Left lung (tissue), 10 donors: ENCODE data around the gene UGP2. TPM values are rescaled to one million over a fixed set of nuclear protein-coding genes. Genes with fewer than 3 reads are reported as not detected.

Source experiments
- ATAC-seq: fragments of 200-7000 bp; cut with Tn5 transposase; one replicate; pipeline ENCODE4 v1.9.1; 2020; ENCODE audit warnings: moderate library complexity
- DNase-seq, 4 donors: peaks; one replicate each; pipeline ENCODE4 v3.0.0-alpha.2; 2013 to 2020
- H3K27ac ChIP-seq, 2 donors: fragments of 200-600 bp; sonication (generic) in 1 of 2; one replicate each; pipeline versions ENCODE4 v1.5.0 to v1.8.0; 2020 to 2021
- H3K27me3 ChIP-seq, 2 donors: fragments of 200-600 bp; sonication (generic) in 1 of 2; one replicate each; pipeline versions ENCODE4 v1.5.0 to v1.8.0; 2020 to 2021
- H3K36me3 ChIP-seq, 2 donors: fragments of 200-600 bp; sonication (generic) in 1 of 2; one replicate each; pipeline versions ENCODE4 v1.5.0 to v1.8.0; 2020 to 2021
- H3K4me1 ChIP-seq, 2 donors: fragments of 200-600 bp; one replicate each; pipeline ENCODE4 v1.8.0; 2021
- H3K4me3 ChIP-seq, 2 donors: fragments of 200-600 bp; sonication (generic) in 1 of 2; one replicate each; pipeline versions ENCODE4 v1.5.0 to v1.8.0; 2020 to 2021; ENCODE audit warnings: mild to moderate bottlenecking in 1 of 2
- H3K9me3 ChIP-seq, 2 donors: fragments of 200-600 bp; sonication (generic) in 1 of 2; one replicate each; pipeline versions ENCODE4 v1.5.0 to v1.8.0; 2020 to 2021
- intact Hi-C, 2 donors: fragments of 100-400 bp; cut with DNase I; formaldehyde crosslinking; loops; one replicate each; pipeline versions ENCODE4 v1.11.2 to v1.14.2; 2022
- polyA plus RNA-seq, 6 donors: library from polyadenylated mRNA; unstranded; fragments of 120-200 nt; gene quantifications; one replicate each; pipeline ENCODE4 v1.2.1, GENCODE V29; 2013; ENCODE audit not compliant: insufficient read length in 6 of 6
- total RNA-seq, 2 donors: library from RNA; stranded (reverse); fragmentation: NEBNext Ultra II Directional; extraction: Animal tissue kit (Norgen Biotek cat#: 25700); gene quantifications; one replicate each; pipeline ENCODE4 v1.2.1, GENCODE V29; 2021
- TF ChIP-seq, protein P1 (sequence below), 2 donors: fragments of 200-600 bp; sonication (generic) in 1 of 2; IDR thresholded peaks; one replicate each; pipeline versions ENCODE4 v1.5.0 to v1.8.0; 2021; ENCODE audit warnings: antibody characterized with exemption in 2 of 2
- donor health status: DM: no; HTN: yes; CAD: no.
- donor health status: DM: no; HTN: no; CAD: no.

UGP2 gene
- total and polyA plus RNA-seq, 8 donors = 80.5 to 165 (median 92.9) TPM

DNA sequence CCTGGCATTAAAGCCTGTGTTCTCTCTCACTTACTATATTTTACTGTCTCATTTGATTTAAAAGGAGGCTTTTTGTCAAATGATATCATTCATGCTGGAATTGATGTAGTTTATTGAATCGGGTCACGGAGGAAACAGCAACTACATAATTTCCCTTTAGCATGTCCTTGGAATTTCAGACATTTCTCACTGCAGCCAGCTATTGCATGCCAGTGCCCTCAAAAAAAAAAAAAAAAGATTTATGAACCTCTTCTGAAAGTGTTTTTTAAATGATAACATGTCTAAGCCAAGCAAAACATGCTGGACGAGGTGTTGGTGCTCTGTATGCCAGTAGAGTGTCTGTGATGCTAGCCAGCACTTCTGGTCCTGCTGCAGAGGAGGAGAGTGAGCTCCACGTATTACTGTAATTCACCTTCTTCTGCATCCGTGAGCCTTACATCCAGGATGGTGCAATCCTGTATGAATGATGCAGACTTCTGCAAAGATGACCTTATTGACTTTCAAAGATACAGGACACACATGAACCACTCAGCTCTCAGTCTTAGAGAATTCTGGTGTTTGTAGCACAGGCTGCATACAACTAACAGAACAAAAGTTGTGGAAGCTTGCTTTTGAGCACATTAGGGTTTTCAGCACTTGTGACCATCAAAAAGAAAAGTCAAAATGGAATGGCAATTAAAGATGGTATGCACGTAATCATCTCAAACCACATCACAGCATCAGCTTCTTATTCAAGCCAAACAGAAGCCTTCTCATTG, 31.1 kb downstream of the UGP2 start:
- no peaks in the 10 kb centered on the region for H3K9me3 ChIP-seq
- peaks cover 0 to 24% of the 10 kb centered on the region in 2 donors for H3K36me3 ChIP-seq
- H3K27ac ChIP-seq = peak overlapping the region in 1 of 2 donors; percentile 18
- H3K4me3 ChIP-seq = no peak overlapping the region
- DNase-seq = no peak
- ATAC-seq = no peak
- H3K27me3 ChIP-seq = no peaks in the 10 kb centered on the region
- TF ChIP-seq, protein P1, sequence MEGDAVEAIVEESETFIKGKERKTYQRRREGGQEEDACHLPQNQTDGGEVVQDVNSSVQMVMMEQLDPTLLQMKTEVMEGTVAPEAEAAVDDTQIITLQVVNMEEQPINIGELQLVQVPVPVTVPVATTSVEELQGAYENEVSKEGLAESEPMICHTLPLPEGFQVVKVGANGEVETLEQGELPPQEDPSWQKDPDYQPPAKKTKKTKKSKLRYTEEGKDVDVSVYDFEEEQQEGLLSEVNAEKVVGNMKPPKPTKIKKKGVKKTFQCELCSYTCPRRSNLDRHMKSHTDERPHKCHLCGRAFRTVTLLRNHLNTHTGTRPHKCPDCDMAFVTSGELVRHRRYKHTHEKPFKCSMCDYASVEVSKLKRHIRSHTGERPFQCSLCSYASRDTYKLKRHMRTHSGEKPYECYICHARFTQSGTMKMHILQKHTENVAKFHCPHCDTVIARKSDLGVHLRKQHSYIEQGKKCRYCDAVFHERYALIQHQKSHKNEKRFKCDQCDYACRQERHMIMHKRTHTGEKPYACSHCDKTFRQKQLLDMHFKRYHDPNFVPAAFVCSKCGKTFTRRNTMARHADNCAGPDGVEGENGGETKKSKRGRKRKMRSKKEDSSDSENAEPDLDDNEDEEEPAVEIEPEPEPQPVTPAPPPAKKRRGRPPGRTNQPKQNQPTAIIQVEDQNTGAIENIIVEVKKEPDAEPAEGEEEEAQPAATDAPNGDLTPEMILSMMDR (IDR thresholded peaks at IDR 0.05) = no peak
- peaks cover 10 to 31% of the 10 kb centered on the region in 2 donors for H3K4me1 ChIP-seq
- intact Hi-C loops = no loop called here

DNA sequence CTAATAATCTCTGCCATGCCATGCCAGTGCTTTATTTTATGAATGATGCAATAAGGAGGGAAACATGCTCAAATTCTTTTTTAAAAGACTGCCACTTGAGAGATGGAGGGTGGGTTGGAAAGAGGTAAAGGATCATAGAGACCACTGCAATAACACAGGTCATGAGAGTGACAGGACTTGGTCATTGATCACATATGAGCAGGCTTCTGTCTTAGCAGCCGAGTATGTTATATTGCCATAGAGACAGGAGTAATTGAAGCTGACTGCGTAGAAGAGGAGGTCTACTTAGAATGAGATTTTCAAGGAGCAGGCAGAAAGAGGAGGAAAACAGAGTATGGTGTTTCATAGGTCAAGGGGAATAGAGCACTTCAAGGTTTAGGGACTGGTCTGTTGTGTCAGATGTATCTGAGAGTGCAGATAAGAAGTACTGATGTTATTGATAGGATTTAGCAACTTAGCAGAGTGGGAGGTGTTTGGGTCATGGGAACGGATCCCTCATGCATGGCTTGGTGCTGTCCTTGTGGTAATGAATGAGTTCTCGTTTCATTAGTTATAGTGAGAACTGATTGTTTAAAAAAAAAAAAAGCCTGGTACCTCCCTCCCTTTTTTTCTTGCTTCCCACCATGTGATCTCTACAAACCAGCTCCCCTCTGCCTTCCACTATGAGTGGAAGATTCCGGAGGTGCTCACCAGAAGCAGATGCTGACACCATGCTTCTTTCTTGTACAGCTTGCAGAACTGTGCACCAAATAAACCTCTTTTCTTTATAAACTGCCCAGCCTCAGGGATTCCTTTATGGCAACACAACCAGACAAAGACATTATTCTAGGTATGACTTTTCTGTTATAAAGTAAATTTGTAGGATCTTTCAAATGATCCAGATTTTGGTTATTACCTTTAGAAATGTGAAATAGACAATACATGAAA, 32.8 kb downstream of the UGP2 start:
- H3K27ac ChIP-seq = peak overlapping the region; percentile 4 to 40
- H3K4me1 ChIP-seq = peaks cover 10 to 31% of the 10 kb centered on the region in 2 donors
- peaks cover 0 to 28% of the 10 kb centered on the region in 2 donors for H3K36me3 ChIP-seq
- no peaks in the 10 kb centered on the region for H3K27me3 ChIP-seq
- intact Hi-C loops = no loop called here
- ATAC-seq (no peak), DNase-seq (no peak)
- TF ChIP-seq, protein P1 (IDR thresholded peaks at IDR 0.05) = no peak
- no peaks in the 10 kb centered on the region for H3K9me3 ChIP-seq
- no peak overlapping the region for H3K4me3 ChIP-seq

DNA sequence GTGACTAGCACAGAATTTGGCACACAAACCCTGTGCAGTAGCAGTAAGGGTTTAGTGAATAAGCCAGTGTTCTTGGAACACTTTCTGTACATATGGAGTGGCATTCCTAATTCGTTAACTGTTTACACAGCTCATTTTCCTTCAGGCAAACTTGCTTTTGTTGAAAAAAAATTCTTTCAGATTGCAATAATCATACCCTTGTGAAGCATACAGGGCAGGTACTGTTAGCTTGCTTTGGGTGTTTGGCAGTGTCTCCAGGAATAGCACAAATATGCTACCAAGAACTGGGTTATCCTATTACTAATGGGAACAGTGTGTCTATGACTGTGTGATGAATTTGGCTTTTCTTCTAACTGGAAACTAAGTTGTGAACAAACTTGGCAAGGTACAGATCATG, 33.4 kb downstream of the UGP2 start:
- no peaks in the 10 kb centered on the region for H3K27me3 ChIP-seq
- ATAC-seq (peak; percentile 23), DNase-seq (no peak)
- TF ChIP-seq, protein P1 (IDR thresholded peaks at IDR 0.05) = no peak
- H3K36me3 ChIP-seq = peaks cover 0 to 28% of the 10 kb centered on the region in 2 donors
- no peak overlapping the region for H3K4me3 ChIP-seq
- H3K4me1 ChIP-seq = peaks cover 10 to 29% of the 10 kb centered on the region in 2 donors
- H3K9me3 ChIP-seq = no peaks in the 10 kb centered on the region
- intact Hi-C loops = no loop called here
- H3K27ac ChIP-seq = peak overlapping the region; percentile 4 to 40

DNA sequence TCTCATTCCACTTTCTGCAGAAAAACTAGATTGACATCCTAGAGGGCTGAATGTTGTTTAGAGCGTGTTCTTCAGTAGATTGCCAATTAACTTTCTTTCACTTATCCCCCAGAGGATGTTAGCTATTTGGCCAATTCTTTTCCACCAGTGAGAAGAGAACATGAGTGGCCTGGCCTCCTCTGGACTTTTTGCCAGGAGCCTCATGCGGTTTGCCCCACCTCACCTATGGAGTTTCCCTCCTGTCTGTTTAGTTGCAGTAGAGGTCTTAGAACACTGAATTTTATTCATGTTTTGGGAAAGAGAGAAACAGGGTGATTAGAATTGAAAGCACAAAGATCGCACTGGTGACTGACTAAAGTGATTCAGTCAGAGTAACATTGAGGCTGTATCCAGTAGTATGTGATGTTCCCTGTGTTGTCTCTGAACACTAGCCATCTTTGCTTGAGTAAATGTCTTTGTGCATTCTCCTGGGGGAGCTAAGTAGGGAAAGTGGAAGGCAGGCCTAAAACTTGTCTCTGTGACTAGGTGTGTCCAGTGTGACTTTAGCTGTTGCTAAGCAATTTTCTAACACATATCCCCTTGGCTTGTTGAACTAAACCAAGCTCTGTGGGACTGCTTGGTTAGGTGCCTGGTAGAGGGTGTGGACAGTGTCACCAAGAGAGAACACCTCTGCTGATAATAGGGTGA, 34.0 kb downstream of the UGP2 start:
- Histone ChIP-seq H3K27ac (peak overlapping the region; percentile 4 to 40), H3K4me3 (no peak overlapping the region), H3K36me3 (peaks cover 0 to 33% of the 10 kb centered on the region in 2 donors), H3K4me1 (peaks cover 10 to 24% of the 10 kb centered on the region in 2 donors), H3K27me3 (no peaks in the 10 kb centered on the region), H3K9me3 (no peaks in the 10 kb centered on the region)
- ATAC-seq = peak; percentile 80
- DNase-seq = no peak
- intact Hi-C loops = no loop called here
- TF ChIP-seq, protein P1 (IDR thresholded peaks at IDR 0.05) = no peak
